GM10266 (cell line): ENCODE measurements around the gene KIF5C.

ENCODE experiments used
- DNase-seq: peaks from one replicate; pipeline ENCODE4 v3.0.0; 2012; ENCODE audit errors: extremely low spot score
- CTCF ChIP-seq: IDR thresholded peaks from 2 replicates; pipeline ENCODE4 v1.5.1; 2012; ENCODE audit warnings: mild to moderate bottlenecking, low read depth; ENCODE audit not compliant: control insufficient read depth, insufficient read depth; ENCODE audit errors: missing control alignments

The KIF5C gene

GRCh38 chr2:149062531-149062930, 187.5 kb downstream of the KIF5C start:
- DNase-seq, result no peak
- TF ChIP-seq CTCF, result no peak

- TF ChIP-seq CTCF, result no peak
- no peak for DNase-seq
These were observed 188.2 kb downstream of the KIF5C start for GRCh38 chr2:149063177-149063576.

GRCh38 chr2:149064365-149064841, 189.4 kb downstream of the KIF5C start:
- TF ChIP-seq CTCF, result no peak
- DNase-seq, result no peak

- TF ChIP-seq CTCF, result no peak
- no peak for DNase-seq
These were observed 190.0 kb downstream of the KIF5C start for GRCh38 chr2:149064856-149065630.

- DNase-seq, result no peak
- TF ChIP-seq CTCF, result no peak
These were observed 193.4 kb downstream of the KIF5C start for GRCh38 chr2:149068225-149068995.

- TF ChIP-seq CTCF, result no peak
- DNase-seq, result no peak
These were observed 194.2 kb downstream of the KIF5C start for GRCh38 chr2:149068996-149069888.
